Measurements from ENCODE around the gene DOK7.

DOK7 gene

DNA sequence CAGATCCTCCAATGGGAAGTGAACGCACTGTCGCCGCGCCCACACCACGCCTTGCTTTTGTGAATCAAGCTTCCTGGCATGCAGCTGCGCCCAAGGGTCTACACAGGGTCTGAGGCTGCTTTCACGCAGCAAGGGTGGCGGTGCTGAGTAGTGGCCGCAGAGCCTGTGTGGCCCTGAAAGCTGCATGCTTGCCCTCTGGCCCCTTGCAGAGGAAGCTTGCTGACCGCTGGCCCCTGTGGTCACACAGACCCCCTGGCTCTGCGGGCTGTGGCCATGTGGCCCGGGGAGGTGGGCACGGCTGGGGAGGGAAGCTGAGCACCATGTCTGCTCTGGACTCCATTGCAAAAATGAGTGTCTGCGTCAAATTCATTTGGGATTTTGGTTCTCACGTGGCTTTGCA, 8.8 kb downstream of the DOK7 start:
- TF ChIP-seq, protein P1, sequence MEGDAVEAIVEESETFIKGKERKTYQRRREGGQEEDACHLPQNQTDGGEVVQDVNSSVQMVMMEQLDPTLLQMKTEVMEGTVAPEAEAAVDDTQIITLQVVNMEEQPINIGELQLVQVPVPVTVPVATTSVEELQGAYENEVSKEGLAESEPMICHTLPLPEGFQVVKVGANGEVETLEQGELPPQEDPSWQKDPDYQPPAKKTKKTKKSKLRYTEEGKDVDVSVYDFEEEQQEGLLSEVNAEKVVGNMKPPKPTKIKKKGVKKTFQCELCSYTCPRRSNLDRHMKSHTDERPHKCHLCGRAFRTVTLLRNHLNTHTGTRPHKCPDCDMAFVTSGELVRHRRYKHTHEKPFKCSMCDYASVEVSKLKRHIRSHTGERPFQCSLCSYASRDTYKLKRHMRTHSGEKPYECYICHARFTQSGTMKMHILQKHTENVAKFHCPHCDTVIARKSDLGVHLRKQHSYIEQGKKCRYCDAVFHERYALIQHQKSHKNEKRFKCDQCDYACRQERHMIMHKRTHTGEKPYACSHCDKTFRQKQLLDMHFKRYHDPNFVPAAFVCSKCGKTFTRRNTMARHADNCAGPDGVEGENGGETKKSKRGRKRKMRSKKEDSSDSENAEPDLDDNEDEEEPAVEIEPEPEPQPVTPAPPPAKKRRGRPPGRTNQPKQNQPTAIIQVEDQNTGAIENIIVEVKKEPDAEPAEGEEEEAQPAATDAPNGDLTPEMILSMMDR (IDR thresholded peaks at IDR 0.05; ENCODE audit: low read depth, low read length), result no peak

DNA sequence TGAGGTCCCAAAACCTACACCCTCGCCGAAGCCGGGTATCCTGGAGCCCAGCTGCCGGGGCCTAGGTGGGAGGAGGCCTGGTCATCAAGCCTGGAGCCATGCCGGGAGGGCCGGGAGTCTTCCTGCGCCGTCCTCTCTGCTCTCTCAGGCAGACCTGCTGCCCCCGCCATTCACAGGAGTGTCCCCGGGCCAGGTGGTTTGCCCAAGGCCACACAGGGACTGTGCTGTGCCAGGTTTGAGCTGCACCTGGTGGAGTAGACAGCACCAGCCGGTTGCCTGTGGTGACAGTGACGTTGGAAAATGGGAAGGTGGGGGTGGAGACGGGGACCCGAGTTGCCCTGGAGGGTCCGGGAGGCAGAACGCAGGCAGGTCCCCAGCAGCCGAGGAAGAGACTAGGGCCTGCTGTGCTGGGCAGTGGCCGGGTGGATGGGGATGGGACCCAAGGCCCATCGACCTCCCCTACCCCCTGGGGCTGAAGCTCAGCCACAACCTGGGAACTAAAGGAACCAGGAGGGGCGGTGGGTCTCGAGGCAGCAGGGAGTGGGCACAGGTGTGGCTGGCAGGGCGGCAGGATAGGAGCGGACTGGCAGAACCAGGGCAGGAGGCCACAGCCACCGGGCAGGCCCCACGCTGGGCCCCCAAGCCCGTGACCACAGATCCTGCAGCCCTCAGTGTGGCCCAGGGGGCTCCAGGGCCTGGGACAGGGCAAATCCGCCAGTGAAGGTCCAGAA, 9.5 kb downstream of the DOK7 start:
- TF ChIP-seq, protein P1 (IDR thresholded peaks at IDR 0.05; ENCODE audit: low read depth, low read length), result no peak
- DNase-seq (ENCODE audit: low read depth in 2 of 2), result no peak
- H3K4me3 ChIP-seq (replicated peaks in 1 of 2; ENCODE audit: low read depth in 2 of 2, low read length in 2 of 2), result no peak overlapping the region

More for the DNA sequence above, 8.8 kb downstream of the DOK7 start:
- DNase-seq (ENCODE audit: low read depth in 2 of 2), result no peak
- H3K4me3 ChIP-seq (replicated peaks in 1 of 2; ENCODE audit: low read depth in 2 of 2, low read length in 2 of 2), result no peak overlapping the region

DNA sequence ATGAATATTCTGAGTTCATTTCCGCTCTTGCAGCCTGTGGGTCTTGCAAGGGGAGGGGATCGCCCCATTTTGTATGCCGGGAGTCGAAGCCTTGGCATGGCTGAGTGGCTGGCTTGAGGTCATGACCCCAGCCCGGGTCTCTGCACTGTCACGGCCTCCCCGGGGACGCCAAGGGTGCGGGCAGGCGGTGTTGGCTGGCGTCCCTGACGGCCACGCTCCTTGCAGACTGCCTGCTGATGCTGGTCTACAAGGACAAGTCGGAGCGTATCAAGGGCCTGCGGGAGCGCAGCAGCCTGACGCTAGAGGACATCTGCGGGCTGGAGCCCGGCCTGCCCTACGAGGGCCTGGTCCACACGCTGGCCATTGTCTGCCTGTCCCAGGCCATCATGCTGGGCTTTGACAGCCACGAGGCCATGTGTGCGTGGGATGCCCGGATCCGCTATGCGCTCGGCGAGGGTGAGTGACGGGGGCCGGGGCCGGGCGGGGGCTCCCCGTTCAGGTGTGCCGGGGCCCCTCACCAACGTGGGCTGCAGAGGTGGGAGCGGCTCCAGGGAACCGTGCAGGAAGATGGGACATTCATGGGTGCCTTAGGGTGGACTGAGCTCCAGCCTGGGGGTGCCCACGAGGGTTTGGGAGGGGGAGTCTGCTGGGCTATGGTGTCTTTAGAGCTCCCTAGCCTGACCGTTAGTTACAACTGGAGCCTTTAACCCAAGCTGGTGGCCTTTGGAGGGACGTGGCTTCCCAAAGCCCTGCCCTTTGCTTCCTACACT, 10.3 kb downstream of the DOK7 start:
- no peak for DNase-seq (ENCODE audit: low read depth in 2 of 2)
- no peak overlapping the region for H3K4me3 ChIP-seq (replicated peaks in 1 of 2; ENCODE audit: low read depth in 2 of 2, low read length in 2 of 2)
- TF ChIP-seq, protein P1 (IDR thresholded peaks at IDR 0.05; ENCODE audit: low read depth, low read length), result no peak

DNA sequence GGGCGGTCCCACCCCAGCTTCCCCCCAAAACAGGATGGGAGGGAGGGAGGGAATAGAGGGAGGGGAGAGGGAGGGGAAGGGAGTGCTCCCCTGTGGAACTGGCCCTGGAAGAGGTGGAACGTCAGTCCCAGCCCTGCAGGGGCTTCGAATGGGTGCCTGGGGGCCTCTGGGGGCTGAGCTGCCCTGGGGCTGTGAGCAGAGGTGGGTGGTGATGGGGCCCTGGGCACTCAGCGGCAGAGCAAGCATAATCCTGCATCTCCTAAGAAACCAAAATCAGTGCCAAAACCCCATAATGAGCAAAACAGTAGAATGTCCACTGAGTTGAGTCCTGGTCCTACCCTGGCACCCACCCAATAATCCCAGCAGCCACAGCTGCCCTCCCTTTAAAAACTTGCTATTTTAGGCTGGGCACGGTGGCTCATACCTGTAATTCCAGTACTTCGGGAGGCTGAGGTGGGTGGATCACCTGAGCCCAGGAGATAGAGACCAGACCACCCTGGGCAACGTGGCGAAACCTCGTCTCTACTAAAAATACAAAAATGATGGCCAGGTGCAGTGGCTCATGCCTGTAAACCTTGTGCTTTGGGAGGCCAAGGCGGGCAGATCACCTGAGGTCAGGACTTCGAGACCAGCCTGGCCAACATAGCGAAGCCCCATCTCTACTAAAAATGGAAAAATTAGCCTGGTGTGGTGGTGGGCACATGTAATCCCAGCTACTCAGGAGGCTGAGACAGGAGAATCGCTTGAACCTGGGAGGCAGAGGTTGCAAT, 11.1 kb downstream of the DOK7 start:
- TF ChIP-seq, protein P1 (IDR thresholded peaks at IDR 0.05; ENCODE audit: low read depth, low read length), result no peak
- no peak for DNase-seq (ENCODE audit: low read depth in 2 of 2)

DNA sequence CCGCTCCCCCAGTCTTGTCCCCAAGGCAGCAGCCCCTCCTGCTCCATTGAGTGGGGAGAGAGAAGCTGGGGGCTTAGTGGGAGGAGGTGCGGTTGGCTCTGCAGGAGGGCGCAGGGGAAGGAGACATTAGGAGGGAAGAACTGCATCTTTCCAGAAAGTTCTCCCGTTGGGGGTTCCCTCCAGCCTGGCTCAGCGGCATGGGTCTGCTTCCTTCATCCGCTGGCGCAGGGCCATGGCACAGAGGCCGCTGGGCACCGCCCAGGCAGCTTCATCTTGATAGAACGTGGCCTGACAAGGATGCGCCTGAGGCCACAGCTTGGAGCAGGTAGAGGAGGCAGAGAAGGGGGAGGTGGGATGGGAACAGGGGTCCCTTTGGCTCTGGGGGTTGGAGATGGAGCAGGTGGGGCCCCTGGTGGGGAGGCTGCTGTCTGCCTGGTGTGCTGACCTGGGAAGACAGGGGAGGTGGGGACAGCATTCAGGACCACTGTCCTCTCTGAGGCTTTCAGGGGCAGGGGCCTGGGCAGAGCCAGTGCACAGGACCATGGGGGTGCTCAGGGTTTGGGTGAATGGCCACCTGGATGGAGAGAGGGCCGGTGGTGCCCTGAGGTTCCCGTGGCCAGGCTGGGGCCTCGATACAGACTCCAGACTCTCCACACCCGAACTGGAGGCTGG, 12.1 kb downstream of the DOK7 start:
- TF ChIP-seq, protein P1 (IDR thresholded peaks at IDR 0.05; ENCODE audit: low read depth, low read length), result no peak
- no peak for DNase-seq (ENCODE audit: low read depth in 2 of 2)
- H3K4me3 ChIP-seq (replicated peaks in 1 of 2; ENCODE audit: low read depth in 2 of 2, low read length in 2 of 2), result no peak overlapping the region

More for the DNA sequence above, 11.1 kb downstream of the DOK7 start:
- H3K4me3 ChIP-seq (replicated peaks in 1 of 2; ENCODE audit: low read depth in 2 of 2, low read length in 2 of 2), result no peak overlapping the region

DNA sequence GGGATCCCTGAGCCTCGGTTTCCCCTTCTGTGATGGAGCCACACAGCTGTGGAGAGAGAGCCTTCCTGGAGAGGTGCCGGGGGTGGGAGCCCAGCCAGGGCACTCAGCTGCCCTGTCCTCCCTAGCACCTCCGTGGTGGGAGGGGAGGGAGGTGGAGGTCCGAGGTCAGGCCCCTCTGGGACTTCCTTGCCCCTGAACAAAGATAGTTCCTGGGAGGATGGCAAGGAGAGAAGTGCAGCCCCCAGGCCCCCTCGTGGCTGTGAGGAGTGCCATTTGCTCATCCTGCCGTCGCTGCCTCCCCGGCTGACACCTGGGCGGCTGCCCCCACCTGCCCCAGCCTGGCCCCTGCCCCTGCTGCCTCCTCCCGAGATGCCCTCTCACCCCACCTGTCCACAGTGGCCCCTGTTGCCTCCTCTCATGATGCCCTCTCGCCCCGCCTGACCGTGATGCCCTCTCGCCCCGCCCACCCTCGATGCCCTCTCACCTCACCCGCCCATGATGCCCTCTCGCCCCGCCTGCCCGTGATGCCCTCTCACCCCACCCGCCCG, 12.7 kb downstream of the DOK7 start:
- H3K4me3 ChIP-seq (replicated peaks in 1 of 2; ENCODE audit: low read depth in 2 of 2, low read length in 2 of 2), result no peak overlapping the region
- TF ChIP-seq, protein P1 (IDR thresholded peaks at IDR 0.05; ENCODE audit: low read depth, low read length), result no peak
- no peak for DNase-seq (ENCODE audit: low read depth in 2 of 2)

Measured in cardiac fibroblast (primary cell).